Measurements from ENCODE around the gene ADGRB2.

ADGRB2 gene

GRCh38 chr1:31763671-31764311 is 349 bp downstream of the ADGRB2 start:
- no peak for DNase-seq

GRCh38 chr1:31762726-31763670 is 1.1 kb downstream of the ADGRB2 start:
- peak; percentile 57 for DNase-seq

- no peak for DNase-seq
Observed at GRCh38 chr1:31762323-31762722, 1.8 kb downstream of the ADGRB2 start.

GRCh38 chr1:31761883-31762282 is 2.3 kb downstream of the ADGRB2 start:
- no peak for DNase-seq

GRCh38 chr1:31760471-31761470 is 3.4 kb downstream of the ADGRB2 start:
- no peak for DNase-seq

GRCh38 chr1:31759298-31760023 is 4.7 kb downstream of the ADGRB2 start:
- DNase-seq: no peak

GRCh38 chr1:31758823-31759222 is 5.3 kb downstream of the ADGRB2 start:
- no peak for DNase-seq

- no peak for DNase-seq
Observed at GRCh38 chr1:31757989-31758388, 6.2 kb downstream of the ADGRB2 start.

- no peak for DNase-seq
Observed at GRCh38 chr1:31757204-31757679, 6.9 kb downstream of the ADGRB2 start.

- DNase-seq: no peak
Observed at GRCh38 chr1:31756578-31756977, 7.6 kb downstream of the ADGRB2 start.

- DNase-seq: no peak
Observed at GRCh38 chr1:31755850-31756492, 8.2 kb downstream of the ADGRB2 start.

- DNase-seq: no peak
Observed at GRCh38 chr1:31755197-31755611, 8.9 kb downstream of the ADGRB2 start.

GRCh38 chr1:31754397-31754796 is 9.7 kb downstream of the ADGRB2 start:
- DNase-seq: no peak

GRCh38 chr1:31753707-31754349 is 10.3 kb downstream of the ADGRB2 start:
- DNase-seq: peak; percentile 33

- DNase-seq: no peak
Observed at GRCh38 chr1:31752952-31753475, 11.1 kb downstream of the ADGRB2 start.

GRCh38 chr1:31752258-31752657 is 11.9 kb downstream of the ADGRB2 start:
- DNase-seq: no peak

- DNase-seq: no peak
Observed at GRCh38 chr1:31751822-31752241, 12.3 kb downstream of the ADGRB2 start.

GRCh38 chr1:31750858-31751510 is 13.2 kb downstream of the ADGRB2 start:
- DNase-seq: no peak

GRCh38 chr1:31749785-31750735 is 14.1 kb downstream of the ADGRB2 start:
- no peak for DNase-seq

Data from GOT3 (cell line).